Liver (tissue), 9 donors: ENCODE measurements around the gene FRMD5. TPM values are rescaled to one million over a fixed set of nuclear protein-coding genes. Genes with fewer than 3 reads are reported as not detected.
"Not testable (repeated sequence)": the region's sequence is repeated elsewhere in the genome, so short reads cannot be mapped to it uniquely, and the experiment has no call there.

Source experiments
- DNase-seq: peaks from one replicate; pipeline ENCODE4 v3.0.0-alpha.2; 2017; ENCODE audit warnings: low spot score
- H3K27ac ChIP-seq, 2 donors: one replicate each; pipeline ENCODE4 v1.7.0; 2013; ENCODE audit warnings: inconsistent platforms in 2 of 2, low read length in 2 of 2, control low read depth in 1 of 2, low read depth in 1 of 2, mild to moderate bottlenecking in 1 of 2
- H3K27me3 ChIP-seq, 4 donors: one replicate each; pipeline versions ENCODE4 v1.6.1 to v1.7.0; 2013; ENCODE audit warnings: low read length in 3 of 4, inconsistent platforms in 1 of 4, mild to moderate bottlenecking in 1 of 4, moderate library complexity in 1 of 4; ENCODE audit not compliant: control insufficient read depth in 4 of 4, insufficient read depth in 4 of 4
- H3K36me3 ChIP-seq, 4 donors: one replicate each; pipeline versions ENCODE4 v1.6.1 to v1.7.0; 2013; ENCODE audit warnings: low read length in 3 of 4, mild to moderate bottlenecking in 3 of 4, low read depth in 1 of 4, moderate library complexity in 1 of 4; ENCODE audit not compliant: control insufficient read depth in 4 of 4, insufficient read depth in 3 of 4
- H3K4me1 ChIP-seq, 4 donors: one replicate each; pipeline versions ENCODE4 v1.6.1 to v1.7.0; 2013; ENCODE audit warnings: low read length in 3 of 4, mild to moderate bottlenecking in 3 of 4, moderate library complexity in 1 of 4; ENCODE audit not compliant: control insufficient read depth in 4 of 4, insufficient read depth in 4 of 4
- H3K4me3 ChIP-seq, 3 donors: one replicate each; pipeline versions ENCODE4 v1.6.1 to v1.7.0; 2013; ENCODE audit warnings: low read length in 3 of 3, control low read depth in 1 of 3, low read depth in 1 of 3, mild to moderate bottlenecking in 1 of 3
- H3K9ac ChIP-seq, 2 donors: one replicate each; pipeline ENCODE4 v1.7.0; 2013; ENCODE audit warnings: low read length in 2 of 2, mild to moderate bottlenecking in 2 of 2, moderate library complexity in 2 of 2, control low read depth in 1 of 2, low read depth in 1 of 2
- H3K9me3 ChIP-seq, 4 donors: one replicate each; pipeline versions ENCODE4 v1.6.1 to v1.7.0; 2013; ENCODE audit warnings: low read length in 3 of 4; ENCODE audit not compliant: control insufficient read depth in 4 of 4
- FOXA1 ChIP-seq: IDR thresholded peaks from 2 replicates; pipeline ENCODE4 v1.6.1; 2016; ENCODE audit warnings: antibody characterized with exemption
- GABPA ChIP-seq, 2 donors: IDR thresholded peaks in 1 of 2; conservative IDR thresholded peaks in 1 of 2; 2 replicates each; pipeline ENCODE4 v1.6.1; 2016; ENCODE audit warnings: antibody characterized with exemption in 2 of 2, mild to moderate bottlenecking in 1 of 2, moderate library complexity in 1 of 2
- JUND ChIP-seq, 2 donors: IDR thresholded peaks; 2 replicates each; pipeline ENCODE4 v1.6.1; 2016; ENCODE audit warnings: antibody characterized with exemption in 2 of 2
- NR2F2 ChIP-seq: IDR thresholded peaks from 2 replicates; pipeline ENCODE4 v1.6.1; 2016; ENCODE audit warnings: antibody characterized with exemption
- RAD21 ChIP-seq, 2 donors: IDR thresholded peaks; 2 replicates each; pipeline ENCODE4 v1.6.1; 2016; ENCODE audit warnings: antibody characterized with exemption in 2 of 2, mild to moderate bottlenecking in 2 of 2
- RXRA ChIP-seq, 2 donors: IDR thresholded peaks; 2 replicates each; pipeline ENCODE4 v1.6.1; 2017 to 2018; ENCODE audit warnings: antibody characterized with exemption in 2 of 2, mild to moderate bottlenecking in 1 of 2
- SP1 ChIP-seq: IDR thresholded peaks from 2 replicates; pipeline ENCODE4 v1.6.1; 2018; ENCODE audit warnings: antibody characterized with exemption, mild to moderate bottlenecking
- YY1 ChIP-seq: IDR thresholded peaks from 2 replicates; pipeline ENCODE4 v1.6.1; 2016; ENCODE audit warnings: antibody characterized with exemption, mild to moderate bottlenecking
- WGBS: extraction: QIAGEN DNeasy Blood & Tissue Kit; methylation state at CpG from one replicate; pipeline ENCODE4 v1.1.7; 2013; 5-methylcytosine and 5-hydroxymethylcytosine counted together
- polyA plus RNA-seq, 2 donors: library from polyadenylated mRNA; stranded (reverse) in 1 of 2; unstranded in 1 of 2; fragments of 200-250 nt in 1 of 2; fragments of >200 nt in 1 of 2; fragmentation: Nextera tagmentation in 1 of 2; extraction: Ambion mirVana in 1 of 2; gene quantifications; one replicate each; pipeline versions ENCODE4 v1.2.1 to v1.2.3, GENCODE V29; 2013 to 2015
- total RNA-seq, 2 donors: library from RNA; depleted of rRNA; stranded (reverse); fragments of >200 nt; gene quantifications; one replicate each; pipeline ENCODE4 v1.2.3, GENCODE V29; 2014
- TF ChIP-seq, protein P1 (sequence below): IDR thresholded peaks from 2 replicates; pipeline ENCODE4 v1.6.1; 2016; ENCODE audit warnings: antibody characterized with exemption
- TF ChIP-seq, protein P2 (sequence below): IDR thresholded peaks from 2 replicates; pipeline ENCODE4 v1.6.1; 2016; ENCODE audit warnings: antibody characterized with exemption, mild to moderate bottlenecking
- TF ChIP-seq, protein P3 (sequence below): fragments of 150-350 bp; IDR thresholded peaks from 2 replicates; pipeline ENCODE4 v1.5.1; 2017; ENCODE audit warnings: improper control_type of control experiment, low read depth, low read length; ENCODE audit not compliant: missing input control
- donor health status: healthy.
- donor health status: healthy.
- donor health status: healthy.
- donor health status: healthy.
- donor health status: healthy.

The FRMD5 gene
- total and polyA plus RNA-seq, 4 donors: 0.01 to 0.25 TPM; not detected in 2

DNA sequence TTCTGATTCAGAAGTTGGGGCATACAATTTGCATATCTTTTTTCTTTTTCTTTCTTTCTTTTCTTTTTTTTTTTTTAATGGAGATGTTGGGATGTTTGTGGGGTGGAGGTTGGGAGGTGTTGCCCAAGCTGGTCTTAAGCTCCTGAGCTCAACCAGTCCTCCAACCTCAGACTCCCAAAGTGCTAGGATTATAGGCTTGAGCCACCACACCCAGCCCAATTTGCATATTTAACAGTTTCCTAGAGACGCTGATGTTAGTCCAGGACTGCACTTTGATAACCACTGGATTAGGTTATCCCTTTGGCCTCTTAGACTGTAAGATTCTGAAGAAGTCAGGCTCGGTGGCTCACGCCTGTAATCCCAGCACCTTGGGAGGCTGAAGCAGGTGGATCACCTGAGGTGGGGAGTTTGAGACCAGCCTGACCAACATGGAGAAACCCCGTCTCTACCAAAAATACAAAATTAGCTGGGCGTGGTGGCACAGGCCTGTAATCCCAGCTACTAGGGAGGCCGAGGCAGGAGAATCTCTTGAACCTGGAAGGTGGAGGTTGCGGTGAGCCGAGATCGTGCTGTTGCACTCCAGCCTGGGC is 365.0 kb downstream of the FRMD5 start:
- H3K27ac ChIP-seq, H3K9me3 ChIP-seq, H3K36me3 ChIP-seq, H3K4me1 ChIP-seq, H3K27me3 ChIP-seq, H3K4me3 ChIP-seq, DNase-seq, H3K9ac ChIP-seq: not testable (repeated sequence)
- 95% methylated on average over 9 of the region's 9 CpGs for WGBS

DNA sequence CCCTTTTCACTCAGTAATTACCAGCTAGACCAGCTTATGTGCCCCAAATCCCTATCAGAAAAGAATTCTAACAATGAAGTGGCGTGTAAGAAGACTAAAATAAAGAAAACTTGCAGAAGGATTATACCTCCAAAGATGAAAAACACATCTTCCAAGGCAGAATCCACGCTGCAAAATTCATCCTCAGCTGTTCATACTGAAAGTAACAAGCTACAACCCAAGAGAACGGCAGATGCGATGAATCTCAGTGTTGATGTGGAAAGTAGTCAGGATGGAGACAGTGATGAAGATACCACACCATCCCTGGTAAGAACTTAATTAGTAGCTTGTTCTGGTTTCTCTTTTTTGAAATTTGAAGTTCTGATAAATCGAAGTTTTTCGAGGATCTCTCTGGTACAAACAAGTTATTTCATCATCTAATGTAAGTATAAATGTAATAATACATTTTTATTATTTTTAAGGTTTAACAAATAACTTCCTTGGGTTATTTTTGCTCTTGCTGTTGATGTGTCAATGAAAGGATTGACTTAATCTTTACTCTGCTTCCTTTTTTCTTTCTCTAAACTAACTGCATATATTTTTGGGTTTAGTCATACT is 366.9 kb downstream of the FRMD5 start:
- Histone ChIP-seq H3K27ac (no peak overlapping the region), H3K9me3 (no peaks in the 10 kb centered on the region), H3K36me3 (no peaks in the 10 kb centered on the region), H3K4me3 (no peak overlapping the region), H3K27me3 (no peaks in the 10 kb centered on the region), H3K9ac (no peak overlapping the region), H3K4me1 (peaks cover 7 to 17% (median 9%) of the 10 kb centered on the region in 4 donors)
- no peak for TF ChIP-seq RAD21 (IDR thresholded peaks at IDR 0.05)
- no peak for DNase-seq
- 83% methylated on average over 6 of the region's 6 CpGs for WGBS

DNA sequence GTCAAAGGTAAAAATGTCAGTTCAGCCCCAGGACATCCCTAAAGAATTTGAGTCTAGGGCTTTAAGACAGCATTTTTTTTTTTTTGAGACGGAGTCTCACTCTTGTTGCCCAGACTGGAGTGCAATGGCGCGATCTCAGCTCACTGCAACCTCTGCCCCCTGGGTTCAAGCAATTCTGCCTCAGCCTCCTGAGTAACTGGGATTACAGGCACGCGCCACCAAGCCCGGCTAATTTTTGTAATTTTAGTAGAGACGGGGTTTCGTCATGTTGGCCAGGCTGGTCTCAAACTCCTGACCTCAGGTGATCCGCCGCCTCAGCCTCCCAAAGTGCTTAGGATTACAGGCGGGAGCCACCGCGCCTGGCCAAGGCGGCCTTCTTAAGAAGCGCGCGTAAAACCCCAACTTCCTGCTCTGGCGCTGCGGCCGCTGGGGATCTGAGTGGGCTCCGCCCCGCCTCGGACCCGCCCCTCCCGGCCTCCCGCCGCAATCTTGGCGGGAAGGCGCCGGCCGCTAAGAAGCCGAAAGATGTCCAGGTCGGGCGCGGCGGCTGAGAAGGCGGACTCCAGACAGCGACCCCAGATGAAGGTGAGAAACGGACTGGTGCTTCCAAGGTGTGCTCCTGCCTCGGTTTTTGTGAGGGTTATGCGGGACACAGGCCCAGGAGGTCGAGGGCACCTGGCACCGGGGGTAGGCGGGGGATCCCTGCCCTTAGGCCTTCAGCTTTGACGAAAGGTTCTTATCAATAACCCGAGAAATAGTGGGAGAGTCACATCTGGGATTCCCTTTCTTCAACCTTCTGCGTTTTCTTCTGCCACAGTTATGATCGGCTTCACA is 368.3 kb downstream of the FRMD5 start, which contains the start of gene WDR76:
Gene WDR76 (plus strand): TSS at position 495 of the 834 bp plus-strand sequence. CDS start 31 bp downstream, at position 526.
- peak within 1 kb of the TSS in 1 of 2 donors; percentile 16 for H3K9ac ChIP-seq
- no peaks in the 10 kb centered on the region for H3K27me3 ChIP-seq
- peaks cover 8 to 18% (median 12%) of the 10 kb centered on the region in 4 donors for H3K4me1 ChIP-seq
- H3K9me3 ChIP-seq: no peaks in the 10 kb centered on the region
- 6% methylated on average over 48 of the region's 48 CpGs for WGBS
- DNase-seq: peak; percentile 82
- peak within 1 kb of the TSS in 1 of 2 donors; percentile 25 for H3K27ac ChIP-seq
- peak within 1 kb of the TSS; percentile 8 to 57 (median 38) for H3K4me3 ChIP-seq
- H3K36me3 ChIP-seq: no peaks in the 10 kb centered on the region
- no peak for TF ChIP-seq FOXA1
- TF ChIP-seq NR2F2: no peak
- TF ChIP-seq GABPA (IDR thresholded peaks at IDR 0.05 in 1 of 2, conservative IDR thresholded peaks at IDR 0.05 in 1 of 2): peak in 1 of 2 donors; percentile 65
- no peak for TF ChIP-seq SP1

DNA sequence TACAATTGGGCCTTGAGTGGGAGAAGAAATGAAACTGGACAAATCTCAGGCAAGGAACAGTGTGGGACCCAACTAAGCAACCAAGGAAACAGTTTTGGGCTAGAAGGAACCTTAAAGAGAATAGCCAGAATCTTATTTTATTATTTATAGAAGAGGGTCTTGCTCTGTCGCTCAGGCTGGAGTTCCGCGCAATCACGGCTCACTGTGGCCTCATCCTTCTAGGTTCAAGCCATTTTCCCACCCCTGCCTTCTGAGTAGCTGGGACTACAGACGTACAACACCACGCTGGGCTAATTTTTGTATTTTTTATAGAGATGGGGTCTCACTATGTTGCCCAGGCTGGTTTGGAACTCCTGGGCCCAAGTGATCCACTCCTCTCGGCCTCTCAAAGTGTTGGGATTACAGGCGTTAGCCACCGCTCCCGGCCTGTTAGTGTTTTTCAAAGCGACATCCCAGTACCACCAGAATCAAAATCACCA is 369.0 kb downstream of the FRMD5 start:
- Histone ChIP-seq H3K9me3 (no peaks in the 10 kb centered on the region), H3K9ac (no peak overlapping the region), H3K4me1 (peaks cover 9 to 18% (median 12%) of the 10 kb centered on the region in 4 donors), H3K27me3 (no peaks in the 10 kb centered on the region), H3K4me3 (peak overlapping the region in 1 of 3 donors; percentile 57), H3K36me3 (no peaks in the 10 kb centered on the region), H3K27ac (no peak overlapping the region)
- WGBS: 96% methylated on average over 11 of the region's 11 CpGs
- no peak for DNase-seq
- TF ChIP-seq JUND (IDR thresholded peaks at IDR 0.05) (no peak), YY1 (no peak), NR2F2 (no peak), GABPA (IDR thresholded peaks at IDR 0.05 in 1 of 2, conservative IDR thresholded peaks at IDR 0.05 in 1 of 2) (no peak), RXRA (IDR thresholded peaks at IDR 0.05) (no peak), FOXA1 (no peak)
- TF ChIP-seq, protein P1, sequence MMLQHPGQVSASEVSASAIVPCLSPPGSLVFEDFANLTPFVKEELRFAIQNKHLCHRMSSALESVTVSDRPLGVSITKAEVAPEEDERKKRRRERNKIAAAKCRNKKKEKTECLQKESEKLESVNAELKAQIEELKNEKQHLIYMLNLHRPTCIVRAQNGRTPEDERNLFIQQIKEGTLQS: no peak
- TF ChIP-seq, protein P2, sequence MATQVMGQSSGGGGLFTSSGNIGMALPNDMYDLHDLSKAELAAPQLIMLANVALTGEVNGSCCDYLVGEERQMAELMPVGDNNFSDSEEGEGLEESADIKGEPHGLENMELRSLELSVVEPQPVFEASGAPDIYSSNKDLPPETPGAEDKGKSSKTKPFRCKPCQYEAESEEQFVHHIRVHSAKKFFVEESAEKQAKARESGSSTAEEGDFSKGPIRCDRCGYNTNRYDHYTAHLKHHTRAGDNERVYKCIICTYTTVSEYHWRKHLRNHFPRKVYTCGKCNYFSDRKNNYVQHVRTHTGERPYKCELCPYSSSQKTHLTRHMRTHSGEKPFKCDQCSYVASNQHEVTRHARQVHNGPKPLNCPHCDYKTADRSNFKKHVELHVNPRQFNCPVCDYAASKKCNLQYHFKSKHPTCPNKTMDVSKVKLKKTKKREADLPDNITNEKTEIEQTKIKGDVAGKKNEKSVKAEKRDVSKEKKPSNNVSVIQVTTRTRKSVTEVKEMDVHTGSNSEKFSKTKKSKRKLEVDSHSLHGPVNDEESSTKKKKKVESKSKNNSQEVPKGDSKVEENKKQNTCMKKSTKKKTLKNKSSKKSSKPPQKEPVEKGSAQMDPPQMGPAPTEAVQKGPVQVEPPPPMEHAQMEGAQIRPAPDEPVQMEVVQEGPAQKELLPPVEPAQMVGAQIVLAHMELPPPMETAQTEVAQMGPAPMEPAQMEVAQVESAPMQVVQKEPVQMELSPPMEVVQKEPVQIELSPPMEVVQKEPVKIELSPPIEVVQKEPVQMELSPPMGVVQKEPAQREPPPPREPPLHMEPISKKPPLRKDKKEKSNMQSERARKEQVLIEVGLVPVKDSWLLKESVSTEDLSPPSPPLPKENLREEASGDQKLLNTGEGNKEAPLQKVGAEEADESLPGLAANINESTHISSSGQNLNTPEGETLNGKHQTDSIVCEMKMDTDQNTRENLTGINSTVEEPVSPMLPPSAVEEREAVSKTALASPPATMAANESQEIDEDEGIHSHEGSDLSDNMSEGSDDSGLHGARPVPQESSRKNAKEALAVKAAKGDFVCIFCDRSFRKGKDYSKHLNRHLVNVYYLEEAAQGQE: no peak
- TF ChIP-seq, protein P3, sequence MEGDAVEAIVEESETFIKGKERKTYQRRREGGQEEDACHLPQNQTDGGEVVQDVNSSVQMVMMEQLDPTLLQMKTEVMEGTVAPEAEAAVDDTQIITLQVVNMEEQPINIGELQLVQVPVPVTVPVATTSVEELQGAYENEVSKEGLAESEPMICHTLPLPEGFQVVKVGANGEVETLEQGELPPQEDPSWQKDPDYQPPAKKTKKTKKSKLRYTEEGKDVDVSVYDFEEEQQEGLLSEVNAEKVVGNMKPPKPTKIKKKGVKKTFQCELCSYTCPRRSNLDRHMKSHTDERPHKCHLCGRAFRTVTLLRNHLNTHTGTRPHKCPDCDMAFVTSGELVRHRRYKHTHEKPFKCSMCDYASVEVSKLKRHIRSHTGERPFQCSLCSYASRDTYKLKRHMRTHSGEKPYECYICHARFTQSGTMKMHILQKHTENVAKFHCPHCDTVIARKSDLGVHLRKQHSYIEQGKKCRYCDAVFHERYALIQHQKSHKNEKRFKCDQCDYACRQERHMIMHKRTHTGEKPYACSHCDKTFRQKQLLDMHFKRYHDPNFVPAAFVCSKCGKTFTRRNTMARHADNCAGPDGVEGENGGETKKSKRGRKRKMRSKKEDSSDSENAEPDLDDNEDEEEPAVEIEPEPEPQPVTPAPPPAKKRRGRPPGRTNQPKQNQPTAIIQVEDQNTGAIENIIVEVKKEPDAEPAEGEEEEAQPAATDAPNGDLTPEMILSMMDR: no peak
